Calu3 (cell line): ENCODE results near the gene TMIE. TPM values are rescaled to one million over a fixed set of nuclear protein-coding genes. Genes with fewer than 3 reads are reported as not detected.

Experiments
- BruUV-seq: library from RNA; stranded (reverse); fragments of 400-500 nt; replicated peaks from 2 replicates; lab custom pipeline; 2021; lab: Mats Ljungman, UMichigan
- CTCF ChIA-PET: fragments of 300-600 bp; sonication (Branson Sonifier 250); formaldehyde crosslinking; loops from one replicate; lab custom pipeline; 2022; ENCODE audit warnings: antibody characterized with exemption; lab: Charles Lee
- DNase-seq: peaks from one replicate; pipeline ENCODE4 v3.0.0; 2022
- H3K27ac Mint-ChIP-seq: one replicate; pipeline ENCODE4 v1.8.0; 2022; ENCODE audit warnings: mixed read lengths; ENCODE audit not compliant: unreplicated experiment
- H3K27me3 Mint-ChIP-seq: one replicate; pipeline ENCODE4 v1.8.0; 2022; ENCODE audit warnings: mixed read lengths; ENCODE audit not compliant: unreplicated experiment
- H3K36me3 Mint-ChIP-seq: one replicate; pipeline ENCODE4 v1.8.0; 2022; ENCODE audit warnings: mild to moderate bottlenecking, moderate library complexity, mixed read lengths; ENCODE audit not compliant: insufficient read depth, unreplicated experiment
- H3K4me1 Mint-ChIP-seq: one replicate; pipeline ENCODE4 v1.8.0; 2022; ENCODE audit warnings: mild to moderate bottlenecking, low read depth, mixed read lengths; ENCODE audit not compliant: unreplicated experiment
- H3K4me3 Mint-ChIP-seq: one replicate; pipeline ENCODE4 v1.8.0; 2022; ENCODE audit warnings: mild to moderate bottlenecking, low read depth, moderate library complexity, mixed read lengths; ENCODE audit not compliant: unreplicated experiment
- H3K9me3 Mint-ChIP-seq: one replicate; pipeline ENCODE4 v1.8.0; 2022; ENCODE audit warnings: low read depth, mixed read lengths; ENCODE audit not compliant: unreplicated experiment
- CTCF ChIP-seq: fragments of 200-600 bp; IDR thresholded peaks from one replicate; pipeline ENCODE4 v1.8.0; 2022; ENCODE audit warnings: antibody characterized with exemption; ENCODE audit not compliant: unreplicated experiment
- intact Hi-C: fragments of 100-400 bp; cut with micrococcal nuclease; formaldehyde crosslinking; loops from one replicate; pipeline ENCODE4 v1.10.0; 2022; ENCODE audit not compliant: unreplicated experiment
- total RNA-seq: library from RNA; stranded (reverse); gene quantifications from 2 replicates; pipeline ENCODE4 v1.2.3, GENCODE V29; 2022

TMIE gene
- total RNA-seq, 1 experiment from 2014 or later = 0.26 TPM

DNA sequence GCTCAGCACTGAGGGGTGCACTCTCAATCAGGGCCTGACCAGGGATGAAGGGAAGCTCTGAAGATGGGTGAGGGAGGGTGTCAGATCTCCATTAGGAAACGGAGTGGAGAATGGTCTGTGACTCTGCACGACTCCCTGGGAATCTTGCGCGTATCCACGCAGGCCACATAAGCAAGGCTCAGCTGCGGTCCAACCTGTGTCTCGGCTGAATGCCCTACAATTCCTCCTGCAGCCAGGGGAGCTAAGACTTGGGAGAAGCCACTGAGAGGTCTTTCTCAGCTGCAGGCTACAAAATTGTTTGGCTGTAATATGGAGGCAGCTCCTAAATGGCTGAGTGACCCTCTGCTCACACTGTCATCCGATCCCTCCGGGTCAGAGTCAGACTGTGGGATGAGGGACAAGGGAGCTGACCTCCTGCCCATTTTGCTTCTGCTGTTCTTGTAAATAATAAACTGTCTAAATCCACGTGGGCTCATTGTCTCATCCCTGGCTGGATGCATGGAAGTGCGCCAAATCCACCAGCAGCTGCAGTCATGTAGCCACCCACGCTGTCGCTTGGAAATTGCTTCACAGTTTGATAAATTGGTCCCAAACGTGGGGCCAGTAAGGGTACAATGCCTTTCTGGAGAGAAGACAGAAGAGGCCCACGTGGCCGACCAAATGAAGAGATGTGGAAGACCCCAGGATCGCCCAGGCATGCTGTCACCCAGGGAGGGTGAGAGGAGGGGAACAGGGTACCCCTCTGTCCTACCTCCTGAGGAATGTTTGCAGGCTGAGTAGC is 38.2 kb upstream of the TMIE start:
- no TSS peak for BruUV-seq
- Mint-ChIP-seq H3K27ac (no peak overlapping the region), H3K36me3 (peaks cover 8% of the 10 kb centered on the region), H3K9me3 (no peaks in the 10 kb centered on the region), H3K4me1 (no peaks in the 10 kb centered on the region), H3K4me3 (no peak overlapping the region), H3K27me3 (peaks cover 41% of the 10 kb centered on the region)
- intact Hi-C loops = no loop called here
- CTCF ChIA-PET = interaction anchor here (0.5 kb wide), 1 partner anchor 36 kb away, joined by 3 read pairs; no protein-coding TSS in a partner anchor
- no peak for TF ChIP-seq CTCF
- DNase-seq = no peak

GRCh38 chr3:46663591-46664135 is 37.5 kb upstream of the TMIE start:
- BruUV-seq = no TSS peak
- TF ChIP-seq CTCF = no peak
- Mint-ChIP-seq H3K4me3 (no peak overlapping the region), H3K27me3 (peaks cover 41% of the 10 kb centered on the region), H3K9me3 (no peaks in the 10 kb centered on the region), H3K4me1 (no peaks in the 10 kb centered on the region), H3K36me3 (peaks cover 11% of the 10 kb centered on the region), H3K27ac (no peak overlapping the region)
- peak; percentile 26 for DNase-seq
- intact Hi-C loops = no loop called here
- CTCF ChIA-PET = interaction anchor here (0.5 to 0.9 kb wide), 3 partner anchors 36 to 246 kb away, joined by 3 to 6 read pairs (median 4); no protein-coding TSS in a partner anchor

DNA sequence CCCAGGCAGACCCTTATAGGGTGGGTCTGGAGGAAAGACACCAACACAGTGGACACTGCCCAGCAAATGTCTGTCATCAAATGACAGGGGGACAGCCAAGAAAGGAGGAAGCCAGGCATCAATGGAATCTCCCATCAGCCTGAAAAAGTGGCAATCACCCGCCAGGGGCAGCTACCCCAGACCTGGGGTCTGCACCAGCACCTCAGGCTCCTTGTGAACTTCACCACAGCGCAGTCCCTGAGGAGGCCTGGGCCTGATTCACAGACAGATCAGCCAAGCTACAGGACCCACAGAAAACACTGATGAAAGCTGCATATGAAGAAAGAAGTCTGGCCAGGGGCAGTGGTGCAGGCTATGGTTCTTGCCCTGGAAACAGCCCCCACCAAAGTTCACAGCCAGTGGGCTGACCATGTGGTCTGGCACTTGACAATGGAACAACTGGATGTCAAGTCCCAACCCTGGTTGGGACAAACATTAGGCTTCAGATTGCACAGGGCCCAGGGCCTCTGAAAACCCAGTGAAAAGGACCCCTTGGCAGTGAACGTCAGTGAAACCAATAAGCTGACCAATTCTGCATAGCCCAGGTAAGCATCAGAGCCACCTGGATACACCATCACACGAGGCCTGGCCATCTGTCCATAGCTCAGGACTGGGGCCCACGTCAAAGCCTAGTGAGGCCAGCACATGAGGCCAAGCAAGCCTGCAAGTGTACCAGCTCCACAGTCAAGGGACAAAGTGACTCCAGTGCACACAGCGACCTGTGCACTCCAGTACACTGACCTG is 36.8 kb upstream of the TMIE start:
- peaks cover 41% of the 10 kb centered on the region for H3K27me3 Mint-ChIP-seq
- no peaks in the 10 kb centered on the region for H3K4me1 Mint-ChIP-seq
- no peaks in the 10 kb centered on the region for H3K9me3 Mint-ChIP-seq
- DNase-seq = no peak
- TF ChIP-seq CTCF = no peak
- intact Hi-C loops = no loop called here
- H3K4me3 Mint-ChIP-seq = no peak overlapping the region
- H3K27ac Mint-ChIP-seq = no peak overlapping the region
- CTCF ChIA-PET = interaction anchor here (0.7 to 0.9 kb wide), 2 partner anchors 231 to 245 kb away, joined by 4 to 6 read pairs; no protein-coding TSS in a partner anchor
- H3K36me3 Mint-ChIP-seq = peaks cover 11% of the 10 kb centered on the region
- BruUV-seq = no TSS peak

DNA sequence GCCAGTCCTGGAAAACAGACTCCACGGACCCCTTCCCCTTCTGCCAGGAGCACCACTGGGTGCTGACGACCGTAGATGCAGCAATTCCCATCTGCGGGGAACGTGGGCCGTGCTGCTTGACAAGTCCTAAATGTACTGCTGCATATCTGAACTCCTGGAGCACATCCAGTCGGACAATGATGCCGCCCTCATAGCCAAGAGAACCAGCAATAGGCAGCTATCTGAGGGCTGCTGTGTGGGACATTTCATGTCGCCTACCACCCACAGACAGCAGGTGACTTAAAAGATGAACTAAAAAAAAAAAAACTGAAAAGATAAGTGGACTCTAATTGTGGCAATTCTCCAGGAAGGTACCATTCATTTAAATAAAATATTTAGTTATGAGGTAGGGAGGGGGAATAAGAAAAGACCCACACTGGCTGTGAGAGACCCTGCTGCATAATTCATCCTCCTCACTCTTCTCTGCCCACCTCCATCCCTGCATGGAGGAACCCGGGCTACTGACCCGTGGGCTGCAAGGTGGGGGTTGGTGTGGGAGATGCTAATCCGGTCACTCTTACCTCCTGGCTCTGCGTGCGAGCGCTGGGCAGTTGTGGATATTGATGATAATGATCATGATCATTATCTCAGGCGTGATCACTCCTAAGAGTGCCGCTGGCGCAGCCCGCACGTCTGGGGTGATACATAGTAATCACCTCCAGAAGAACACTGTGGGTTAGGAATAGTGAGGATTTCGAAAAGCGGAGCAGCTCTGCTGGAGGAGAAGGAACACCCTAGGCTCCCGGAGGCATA is 36.0 kb upstream of the TMIE start:
- TF ChIP-seq CTCF = no peak
- Mint-ChIP-seq H3K27ac (no peak overlapping the region), H3K27me3 (peaks cover 41% of the 10 kb centered on the region), H3K4me1 (no peaks in the 10 kb centered on the region), H3K4me3 (no peak overlapping the region), H3K36me3 (peaks cover 11% of the 10 kb centered on the region), H3K9me3 (no peaks in the 10 kb centered on the region)
- CTCF ChIA-PET = no interaction called here
- intact Hi-C loops = no loop called here
- DNase-seq = no peak
- no TSS peak for BruUV-seq
